GM18858 (cell line): Measurements from ENCODE around the gene WWOX.

Experiments
- ATAC-seq: cut with Tn5 transposase; IDR thresholded peaks from one replicate; pipeline ENCODE4 v1.9.1; 2021; ENCODE audit not compliant: unreplicated experiment

WWOX gene

GRCh38 chr16:78955206-78955605 lies 855.8 kb downstream of the WWOX start:
- no peak for ATAC-seq

GRCh38 chr16:78956859-78957258 lies 857.4 kb downstream of the WWOX start:
- no peak for ATAC-seq

GRCh38 chr16:78957317-78958100 lies 858.1 kb downstream of the WWOX start:
- ATAC-seq, result no peak

GRCh38 chr16:78961464-78961863 lies 862.0 kb downstream of the WWOX start:
- ATAC-seq, result peak; percentile 39

GRCh38 chr16:78962457-78962929 lies 863.0 kb downstream of the WWOX start:
- ATAC-seq, result peak; percentile 91

GRCh38 chr16:78967948-78968347 lies 868.5 kb downstream of the WWOX start:
- ATAC-seq, result no peak

- no peak for ATAC-seq
Observed at GRCh38 chr16:78969721-78970120, 870.3 kb downstream of the WWOX start.

- no peak for ATAC-seq
Observed at GRCh38 chr16:78970650-78971049, 871.2 kb downstream of the WWOX start.

- no peak for ATAC-seq
Observed at GRCh38 chr16:78972006-78972405, 872.6 kb downstream of the WWOX start.

- ATAC-seq, result no peak
Observed at GRCh38 chr16:78972986-78973385, 873.5 kb downstream of the WWOX start.

- ATAC-seq, result no peak
Observed at GRCh38 chr16:78976212-78976611, 876.8 kb downstream of the WWOX start.

GRCh38 chr16:78980825-78981224 lies 881.4 kb downstream of the WWOX start:
- no peak for ATAC-seq

- no peak for ATAC-seq
Observed at GRCh38 chr16:78982096-78982744, 882.8 kb downstream of the WWOX start.

- ATAC-seq, result no peak
Observed at GRCh38 chr16:78984324-78984723, 884.9 kb downstream of the WWOX start.

- ATAC-seq, result no peak
Observed at GRCh38 chr16:78984887-78985464, 885.5 kb downstream of the WWOX start.

GRCh38 chr16:78985716-78986605 lies 886.5 kb downstream of the WWOX start:
- ATAC-seq, result no peak

GRCh38 chr16:78987666-78988065 lies 888.2 kb downstream of the WWOX start:
- no peak for ATAC-seq

GRCh38 chr16:78988361-78988969 lies 889.0 kb downstream of the WWOX start:
- ATAC-seq, result no peak

GRCh38 chr16:78990309-78990701 lies 890.9 kb downstream of the WWOX start:
- ATAC-seq, result no peak

- ATAC-seq, result no peak
Observed at GRCh38 chr16:78992001-78992400, 892.5 kb downstream of the WWOX start.

GRCh38 chr16:78993346-78993745 lies 893.9 kb downstream of the WWOX start:
- no peak for ATAC-seq
